SJSA1 (cell line): ENCODE data around the gene SLIT3. TPM values are rescaled to one million over a fixed set of nuclear protein-coding genes. Genes with fewer than 3 reads are reported as not detected.

Experiments used
- DNase-seq, 2 experiments: peaks; one replicate each; pipeline ENCODE4 v3.0.0-alpha.2; 2015 to 2020; ENCODE audit warnings: low spot score in 2 of 2, low read depth in 1 of 2
- H3K27ac ChIP-seq: fragments of 250-450 bp; sonication (Bioruptor Pico); 2 replicates; pipeline ENCODE4 v1.5.1; 2020; ENCODE audit warnings: mild to moderate bottlenecking, moderate library complexity
- H3K27me3 ChIP-seq: fragments of 250-450 bp; sonication (Bioruptor Pico); replicated peaks from 2 replicates; pipeline ENCODE4 v1.5.1; 2020; ENCODE audit warnings: mild to moderate bottlenecking, moderate library complexity
- H3K36me3 ChIP-seq: fragments of 250-450 bp; sonication (Bioruptor Pico); 2 replicates; pipeline ENCODE4 v1.5.1; 2020; ENCODE audit warnings: mild to moderate bottlenecking
- H3K4me1 ChIP-seq: fragments of 250-450 bp; sonication (Bioruptor Pico); replicated peaks from 2 replicates; pipeline ENCODE4 v1.6.1; 2021; ENCODE audit warnings: mild to moderate bottlenecking
- H3K4me3 ChIP-seq: fragments of 250-450 bp; sonication (Bioruptor Pico); 2 replicates; pipeline ENCODE4 v1.5.1; 2020; ENCODE audit warnings: mild to moderate bottlenecking
- H3K9me3 ChIP-seq: fragments of 250-450 bp; sonication (Bioruptor Pico); replicated peaks from 2 replicates; pipeline ENCODE4 v1.5.1; 2020; ENCODE audit warnings: mild to moderate bottlenecking
- total RNA-seq: library from RNA; depleted of rRNA; stranded (reverse); fragments of >200 nt; shearing (Covaris generic); gene quantifications from 2 replicates; pipeline ENCODE4 v1.2.3, GENCODE V29; 2014

SLIT3 gene
- total RNA-seq, 1 experiment from 2014 or later = 19.0 TPM

GRCh38 chr5:169025491-169025890 is 275.4 kb downstream of the SLIT3 start:
- Histone ChIP-seq H3K27me3 (no peaks in the 10 kb centered on the region), H3K36me3 (no peaks in the 10 kb centered on the region), H3K9me3 (no peaks in the 10 kb centered on the region), H3K27ac (peak overlapping the region; percentile 48; the same call in 1 of the 2 replicates), H3K4me3 (no peak overlapping the region), H3K4me1 (peaks cover 53% of the 10 kb centered on the region)
- DNase-seq = no peak

- Histone ChIP-seq H3K27ac (no peak overlapping the region), H3K4me1 (peaks cover 42% of the 10 kb centered on the region), H3K27me3 (no peaks in the 10 kb centered on the region), H3K9me3 (no peaks in the 10 kb centered on the region), H3K4me3 (no peak overlapping the region), H3K36me3 (no peaks in the 10 kb centered on the region)
- no peak for DNase-seq
Measured at GRCh38 chr5:169024421-169024820, 276.5 kb downstream of the SLIT3 start.

DNA sequence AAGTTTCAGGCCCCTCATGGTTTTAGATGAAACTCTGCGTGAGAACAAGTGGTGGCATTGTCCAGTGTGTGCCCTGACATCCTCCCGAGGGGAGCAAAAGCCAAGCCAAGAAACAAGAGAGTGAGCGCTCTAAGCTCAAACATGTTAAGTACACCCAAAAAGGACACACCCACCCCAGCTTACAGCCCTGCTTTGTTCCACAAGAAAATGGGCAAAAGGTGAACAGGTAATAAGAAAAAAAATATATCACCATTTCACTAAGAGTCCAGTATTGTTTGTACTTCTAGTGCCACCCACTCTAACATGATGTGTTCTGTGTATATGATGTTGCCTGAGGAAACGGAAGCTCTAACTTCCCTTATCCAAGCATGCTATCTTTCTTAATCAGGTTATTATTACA is 278.2 kb downstream of the SLIT3 start:
- Histone ChIP-seq H3K27ac (no peak overlapping the region), H3K36me3 (no peaks in the 10 kb centered on the region)
- DNase-seq = no peak

GRCh38 chr5:169020102-169020501 is 280.8 kb downstream of the SLIT3 start:
- Histone ChIP-seq H3K27me3 (no peaks in the 10 kb centered on the region), H3K4me3 (no peak overlapping the region), H3K36me3 (no peaks in the 10 kb centered on the region), H3K4me1 (peaks cover under 1% of the 10 kb centered on the region; the same call in 1 of the 2 replicates), H3K9me3 (no peaks in the 10 kb centered on the region), H3K27ac (no peak overlapping the region)
- no peak for DNase-seq

More for the DNA sequence above, 278.2 kb downstream of the SLIT3 start:
- peaks cover 25% of the 10 kb centered on the region for H3K4me1 ChIP-seq
- no peaks in the 10 kb centered on the region for H3K27me3 ChIP-seq
- no peaks in the 10 kb centered on the region for H3K9me3 ChIP-seq
- no peak overlapping the region for H3K4me3 ChIP-seq

DNA sequence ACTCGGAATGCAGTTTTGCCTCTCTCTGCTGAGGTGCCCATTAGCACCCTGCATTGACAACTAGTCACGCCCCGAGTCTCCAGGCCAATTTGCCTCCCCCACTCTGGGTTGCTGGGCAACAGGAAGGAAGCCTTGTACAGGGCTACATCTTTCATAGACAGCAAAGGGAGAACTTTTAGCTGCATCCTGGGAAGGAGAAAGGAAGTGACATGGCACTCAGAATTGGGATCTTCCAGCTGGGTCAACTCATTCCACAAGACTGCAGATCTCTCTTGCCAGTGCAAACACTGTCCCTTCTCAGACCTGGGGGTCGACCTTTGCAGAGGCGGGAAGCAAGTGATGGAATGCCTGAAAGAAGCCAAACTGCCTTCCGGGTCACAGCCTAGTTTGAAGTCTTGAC is 282.0 kb downstream of the SLIT3 start:
- Histone ChIP-seq H3K27me3 (no peaks in the 10 kb centered on the region), H3K36me3 (no peaks in the 10 kb centered on the region)

DNA sequence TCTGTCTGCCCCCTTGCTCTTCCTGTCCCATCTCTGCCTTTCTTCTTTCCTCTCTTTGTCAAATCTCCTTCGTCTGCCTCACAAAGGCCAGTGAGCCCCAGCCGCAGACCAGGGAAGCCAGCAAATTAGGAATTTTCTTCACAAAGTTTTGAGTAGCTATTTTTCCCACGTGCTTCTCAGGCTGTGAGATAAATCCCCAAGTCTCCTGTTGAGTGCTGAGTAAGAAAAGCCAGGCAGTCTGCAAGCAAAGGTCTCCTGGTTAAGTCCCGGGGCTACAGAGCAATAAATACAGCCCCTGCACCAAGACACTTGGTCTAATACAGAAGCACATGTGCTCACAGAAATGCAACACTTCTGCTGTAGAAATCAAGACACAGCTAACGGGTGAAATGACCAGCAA is 284.9 kb downstream of the SLIT3 start:
- Histone ChIP-seq H3K9me3 (no peaks in the 10 kb centered on the region), H3K4me1 (no peaks in the 10 kb centered on the region), H3K36me3 (no peaks in the 10 kb centered on the region), H3K27ac (no peak overlapping the region), H3K4me3 (no peak overlapping the region), H3K27me3 (no peaks in the 10 kb centered on the region)
- no peak for DNase-seq

More for the DNA sequence above, 282.0 kb downstream of the SLIT3 start:
- Histone ChIP-seq H3K4me1 (no peaks in the 10 kb centered on the region), H3K4me3 (no peak overlapping the region), H3K9me3 (no peaks in the 10 kb centered on the region), H3K27ac (no peak overlapping the region)
- no peak for DNase-seq

GRCh38 chr5:169013846-169014245 is 287.1 kb downstream of the SLIT3 start:
- Histone ChIP-seq H3K4me1 (0 out of 2 replicates have a peak, but pooled peaks cover 5% of the 10 kb centered on the region), H3K27me3 (no peaks in the 10 kb centered on the region), H3K4me3 (no peak overlapping the region), H3K9me3 (no peaks in the 10 kb centered on the region), H3K36me3 (no peaks in the 10 kb centered on the region), H3K27ac (no peak overlapping the region)
- DNase-seq = no peak

- no peak for DNase-seq
- Histone ChIP-seq H3K27ac (no peak overlapping the region), H3K4me3 (no peak overlapping the region)
Measured at GRCh38 chr5:169013208-169013728, 287.7 kb downstream of the SLIT3 start.

DNA sequence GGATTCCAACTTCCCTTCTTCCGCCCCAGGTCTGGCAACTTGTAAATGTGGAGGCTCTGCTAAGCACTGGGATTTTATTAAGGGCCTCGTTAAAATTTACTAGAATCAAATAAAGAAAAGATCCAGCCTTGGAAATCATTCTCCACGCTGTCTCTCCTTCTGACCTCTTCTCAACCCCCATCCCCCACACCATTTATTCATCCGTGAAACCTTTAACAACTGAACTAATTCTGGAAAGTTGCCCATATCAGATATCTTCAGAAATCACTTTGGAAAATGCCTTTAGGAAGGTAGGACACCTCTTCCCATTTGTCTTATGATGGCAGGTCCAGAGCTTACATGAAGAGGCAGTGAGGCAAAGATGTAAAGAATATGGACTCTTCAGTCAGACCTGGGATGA is 288.5 kb downstream of the SLIT3 start:
- Histone ChIP-seq H3K4me3 (no peak overlapping the region), H3K4me1 (0 out of 2 replicates have a peak, but pooled peaks cover 5% of the 10 kb centered on the region), H3K9me3 (no peaks in the 10 kb centered on the region), H3K27ac (no peak overlapping the region), H3K27me3 (no peaks in the 10 kb centered on the region), H3K36me3 (no peaks in the 10 kb centered on the region)
- DNase-seq = no peak

More at GRCh38 chr5:169013208-169013728, 287.7 kb downstream of the SLIT3 start:
- 0 out of 2 replicates have a peak, but pooled peaks cover 5% of the 10 kb centered on the region for H3K4me1 ChIP-seq
- H3K9me3 ChIP-seq = no peaks in the 10 kb centered on the region
- H3K27me3 ChIP-seq = no peaks in the 10 kb centered on the region
- no peaks in the 10 kb centered on the region for H3K36me3 ChIP-seq

DNA sequence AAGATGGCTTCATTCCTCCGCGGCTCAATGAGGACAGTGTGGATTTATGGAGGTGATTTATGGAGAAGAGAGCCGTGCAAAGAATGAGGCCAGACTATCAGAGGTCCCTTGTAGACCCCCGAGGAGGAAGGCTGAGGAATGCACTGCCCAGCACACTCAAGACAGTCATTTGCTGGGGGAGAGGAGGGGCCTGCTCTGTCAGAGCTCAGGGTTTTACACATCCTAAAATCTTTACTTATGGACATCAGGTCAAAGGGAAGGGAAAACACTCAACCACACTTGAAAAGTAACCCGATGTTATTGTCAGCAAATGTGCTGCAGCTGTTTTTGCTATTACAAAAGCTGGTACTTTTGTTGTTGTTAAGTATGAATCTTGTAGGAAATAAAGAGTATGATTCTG is 289.5 kb downstream of the SLIT3 start:
- Histone ChIP-seq H3K27ac (no peak overlapping the region), H3K4me3 (no peak overlapping the region), H3K4me1 (peaks cover 12% of the 10 kb centered on the region; the same call in 1 of the 2 replicates), H3K36me3 (no peaks in the 10 kb centered on the region), H3K27me3 (no peaks in the 10 kb centered on the region), H3K9me3 (no peaks in the 10 kb centered on the region)
- DNase-seq = no peak

DNA sequence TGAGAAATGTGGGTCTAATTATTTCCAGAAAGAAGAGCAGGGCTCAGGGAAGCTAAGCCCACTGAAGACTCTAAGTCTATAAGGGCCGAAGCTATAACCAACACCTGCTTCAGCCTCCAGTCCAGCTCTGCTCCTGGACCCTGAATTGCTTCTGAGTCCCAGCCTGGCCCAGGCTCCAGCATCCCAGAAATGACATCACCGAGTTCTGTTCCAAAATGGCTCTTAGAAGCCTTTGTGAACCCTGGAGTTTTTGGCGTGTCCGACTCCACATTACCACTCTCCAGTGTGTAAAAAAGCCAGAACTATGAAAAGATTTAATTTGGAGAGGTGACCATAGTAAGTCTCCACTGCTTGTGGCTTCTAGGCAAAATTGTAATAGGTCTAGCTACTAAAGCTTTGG is 289.9 kb downstream of the SLIT3 start:
- Histone ChIP-seq H3K36me3 (no peaks in the 10 kb centered on the region), H3K27me3 (no peaks in the 10 kb centered on the region), H3K9me3 (no peaks in the 10 kb centered on the region), H3K4me1 (peaks cover 13% of the 10 kb centered on the region; the same call in 1 of the 2 replicates), H3K27ac (no peak overlapping the region), H3K4me3 (no peak overlapping the region)
- no peak for DNase-seq

DNA sequence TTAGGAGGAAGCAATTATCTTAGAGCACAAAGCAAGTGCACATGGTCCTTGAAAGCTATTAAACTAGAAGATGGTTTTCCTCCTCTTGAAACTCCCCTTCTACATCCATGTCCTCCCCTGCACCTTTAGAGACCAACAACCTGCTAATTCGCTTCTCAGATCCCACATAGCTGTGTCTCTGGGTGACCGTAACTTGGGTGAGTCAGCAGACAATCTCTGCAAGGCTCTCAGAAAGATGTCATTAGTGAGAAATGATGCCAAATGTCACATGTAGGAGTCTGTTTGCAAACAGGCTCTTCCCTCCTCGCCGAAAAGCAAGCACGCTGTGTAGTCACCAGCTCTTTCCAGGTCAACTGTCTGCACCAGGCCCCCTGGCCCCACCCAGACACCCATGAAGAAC is 291.8 kb downstream of the SLIT3 start:
- H3K27ac ChIP-seq = no peak overlapping the region
- H3K27me3 ChIP-seq = no peaks in the 10 kb centered on the region
- no peaks in the 10 kb centered on the region for H3K9me3 ChIP-seq
- no peak overlapping the region for H3K4me3 ChIP-seq
- no peak for DNase-seq
- H3K4me1 ChIP-seq = peaks cover 19% of the 10 kb centered on the region
- H3K36me3 ChIP-seq = no peaks in the 10 kb centered on the region

- Histone ChIP-seq H3K36me3 (no peaks in the 10 kb centered on the region), H3K4me1 (peaks cover 19% of the 10 kb centered on the region), H3K4me3 (no peak overlapping the region), H3K27me3 (no peaks in the 10 kb centered on the region), H3K9me3 (no peaks in the 10 kb centered on the region), H3K27ac (no peak overlapping the region)
- DNase-seq = no peak
Measured at GRCh38 chr5:169006842-169007790, 293.8 kb downstream of the SLIT3 start.

- Histone ChIP-seq H3K27ac (no peak overlapping the region), H3K4me3 (no peak overlapping the region), H3K4me1 (peaks cover 19% of the 10 kb centered on the region), H3K36me3 (no peaks in the 10 kb centered on the region), H3K9me3 (no peaks in the 10 kb centered on the region), H3K27me3 (peaks cover 4% of the 10 kb centered on the region; the same call in 1 of the 2 replicates)
- no peak for DNase-seq
Measured at GRCh38 chr5:169004551-169004950, 296.4 kb downstream of the SLIT3 start.
